Testis (tissue), 3 donors: ENCODE measurements around the gene PODNL1. TPM values are rescaled to one million over a fixed set of nuclear protein-coding genes. Genes with fewer than 3 reads are reported as not detected.

ENCODE experiments used
- DNase-seq: peaks from one replicate; pipeline ENCODE4 v3.0.0-alpha.2; 2019
- H3K27ac ChIP-seq, 2 donors: fragments of 200-600 bp; sonication (generic); one replicate each; pipeline ENCODE4 v1.5.1; 2019
- H3K27me3 ChIP-seq: fragments of 200-600 bp; sonication (generic); one replicate; pipeline ENCODE4 v1.5.1; 2019
- H3K36me3 ChIP-seq: fragments of 200-600 bp; sonication (generic); one replicate; pipeline ENCODE4 v1.5.1; 2017; ENCODE audit warnings: low read depth; ENCODE audit errors: missing control alignments
- H3K4me1 ChIP-seq: fragments of 200-600 bp; sonication (generic); one replicate; pipeline ENCODE4 v1.5.1; 2019
- H3K4me3 ChIP-seq, 2 donors: fragments of 200-600 bp; sonication (generic); one replicate each; pipeline ENCODE4 v1.5.1; 2017 to 2019
- H3K9me3 ChIP-seq: fragments of 200-600 bp; sonication (generic); one replicate; pipeline ENCODE4 v1.5.1; 2017
- POLR2A ChIP-seq: fragments of 450-650 bp; IDR thresholded peaks from one replicate; pipeline ENCODE4 v1.6.1; 2017; ENCODE audit warnings: antibody characterized with exemption, mild to moderate bottlenecking, moderate library complexity
- WGBS, 2 donors: methylation state at CpG; one replicate each; pipeline ENCODE4 v1.1.5; 2018; 5-methylcytosine and 5-hydroxymethylcytosine counted together
- intact Hi-C: fragments of 100-400 bp; cut with DNase I; formaldehyde crosslinking; loops from one replicate; pipeline ENCODE4 v1.15.1; 2023; ENCODE audit warnings: low total_unique reads
- polyA plus RNA-seq: library from polyadenylated mRNA; stranded (reverse); fragments of 350-450 nt; fragmentation: Illumina TruSeq; extraction: RNeasy Lipid Tissue Mini Kit (QIAGEN cat#74804); gene quantifications from one replicate; pipeline ENCODE4 v1.2.3, GENCODE V29; 2014; ENCODE audit warnings: low read depth, low replicate concordance; ENCODE audit not compliant: insufficient read depth
- total RNA-seq, 2 donors: library from RNA; depleted of rRNA; stranded (reverse); fragments of >200 nt; gene quantifications; one replicate each; pipeline ENCODE4 v1.2.3, GENCODE V29; 2016
- TF ChIP-seq, protein P1 (sequence below), 3 experiments: fragments of 450-650 bp in 2 of 3; fragments of 200-600 bp in 1 of 3; sonication (generic) in 1 of 3; IDR thresholded peaks; one replicate each; pipeline ENCODE4 v1.5.1; 2016 to 2019; ENCODE audit warnings: antibody characterized with exemption in 3 of 3, mild to moderate bottlenecking in 2 of 3, moderate library complexity in 1 of 3

The PODNL1 gene
- total and polyA plus RNA-seq, 3 donors from 2014 or later, result 5.8 to 14.6 (median 12.6) TPM

DNA sequence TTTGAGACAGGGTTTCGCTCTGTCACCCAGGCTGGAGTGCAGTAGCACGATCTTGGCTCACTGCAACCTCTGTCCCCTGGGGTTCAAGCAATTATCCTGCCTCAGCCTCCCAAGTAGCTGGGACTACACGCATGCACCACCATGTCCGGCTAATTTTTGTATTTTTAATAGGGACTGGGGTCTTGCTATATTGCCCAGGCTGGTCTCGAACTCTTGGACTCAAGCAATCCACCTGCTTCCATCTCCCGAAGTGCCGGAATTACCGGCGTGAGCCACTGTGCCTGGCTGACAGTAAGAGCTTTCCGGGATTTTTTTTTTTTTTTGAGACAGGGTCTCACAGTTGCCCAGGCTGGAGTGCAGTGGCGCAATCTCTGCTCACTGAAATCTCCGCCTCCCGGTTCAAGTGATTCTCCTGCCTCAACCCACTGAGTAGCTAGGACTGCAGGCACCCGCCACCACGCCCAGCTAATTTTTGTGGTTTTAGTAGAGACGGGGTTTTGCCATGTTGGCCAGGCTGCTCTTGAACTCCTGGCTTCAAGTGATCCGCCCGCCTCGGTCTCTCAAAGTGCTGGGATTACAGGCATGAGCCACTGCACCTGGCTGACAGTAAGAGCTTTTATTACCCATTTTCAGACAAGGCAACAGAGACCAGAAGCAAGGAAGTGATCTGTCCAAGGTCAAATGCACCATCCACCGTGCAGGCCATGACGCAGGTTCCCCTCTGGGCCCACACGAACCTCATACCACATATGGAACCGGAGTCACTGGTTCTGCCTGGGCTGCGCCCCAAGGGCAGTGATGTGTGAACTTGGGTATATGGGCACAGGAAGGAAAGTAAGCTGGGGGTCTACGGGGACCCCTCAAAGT is 46.9 kb upstream of the PODNL1 start:
- Histone ChIP-seq H3K36me3 (no peaks in the 10 kb centered on the region), H3K4me3 (no peak overlapping the region), H3K27ac (no peak overlapping the region), H3K4me1 (peaks cover 16% of the 10 kb centered on the region), H3K27me3 (no peaks in the 10 kb centered on the region), H3K9me3 (no peaks in the 10 kb centered on the region)
- TF ChIP-seq, protein P1, sequence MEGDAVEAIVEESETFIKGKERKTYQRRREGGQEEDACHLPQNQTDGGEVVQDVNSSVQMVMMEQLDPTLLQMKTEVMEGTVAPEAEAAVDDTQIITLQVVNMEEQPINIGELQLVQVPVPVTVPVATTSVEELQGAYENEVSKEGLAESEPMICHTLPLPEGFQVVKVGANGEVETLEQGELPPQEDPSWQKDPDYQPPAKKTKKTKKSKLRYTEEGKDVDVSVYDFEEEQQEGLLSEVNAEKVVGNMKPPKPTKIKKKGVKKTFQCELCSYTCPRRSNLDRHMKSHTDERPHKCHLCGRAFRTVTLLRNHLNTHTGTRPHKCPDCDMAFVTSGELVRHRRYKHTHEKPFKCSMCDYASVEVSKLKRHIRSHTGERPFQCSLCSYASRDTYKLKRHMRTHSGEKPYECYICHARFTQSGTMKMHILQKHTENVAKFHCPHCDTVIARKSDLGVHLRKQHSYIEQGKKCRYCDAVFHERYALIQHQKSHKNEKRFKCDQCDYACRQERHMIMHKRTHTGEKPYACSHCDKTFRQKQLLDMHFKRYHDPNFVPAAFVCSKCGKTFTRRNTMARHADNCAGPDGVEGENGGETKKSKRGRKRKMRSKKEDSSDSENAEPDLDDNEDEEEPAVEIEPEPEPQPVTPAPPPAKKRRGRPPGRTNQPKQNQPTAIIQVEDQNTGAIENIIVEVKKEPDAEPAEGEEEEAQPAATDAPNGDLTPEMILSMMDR (IDR thresholded peaks at IDR 0.05), result no peak
- TF ChIP-seq POLR2A, result no peak
- WGBS, 2 donors, result 92 to 93% methylated on average over 21 to 25 of the region's 25 CpGs
- intact Hi-C loops, result no loop called here
- DNase-seq, result no peak

DNA sequence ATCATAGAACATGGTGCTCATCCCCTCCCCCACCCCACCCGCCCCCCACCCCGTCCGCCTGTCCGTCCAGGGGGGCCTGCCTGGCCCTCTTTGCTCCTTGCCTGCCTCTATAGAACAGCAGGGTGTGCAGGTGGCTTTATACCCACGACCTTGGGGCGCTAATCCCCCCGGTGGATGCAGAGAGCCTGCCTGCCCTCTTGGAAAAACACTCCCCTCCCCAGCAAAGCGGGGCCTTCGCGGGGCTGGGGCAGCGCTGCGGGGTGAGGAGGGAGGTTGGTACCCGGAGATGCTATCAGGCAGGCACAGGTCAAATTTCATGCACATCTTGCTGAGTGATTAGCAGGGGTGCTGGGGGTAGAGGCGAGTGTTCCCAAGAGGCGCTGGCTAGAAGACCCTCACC is 46.0 kb upstream of the PODNL1 start:
- TF ChIP-seq, protein P1 (IDR thresholded peaks at IDR 0.05), result no peak
- TF ChIP-seq POLR2A, result no peak

DNA sequence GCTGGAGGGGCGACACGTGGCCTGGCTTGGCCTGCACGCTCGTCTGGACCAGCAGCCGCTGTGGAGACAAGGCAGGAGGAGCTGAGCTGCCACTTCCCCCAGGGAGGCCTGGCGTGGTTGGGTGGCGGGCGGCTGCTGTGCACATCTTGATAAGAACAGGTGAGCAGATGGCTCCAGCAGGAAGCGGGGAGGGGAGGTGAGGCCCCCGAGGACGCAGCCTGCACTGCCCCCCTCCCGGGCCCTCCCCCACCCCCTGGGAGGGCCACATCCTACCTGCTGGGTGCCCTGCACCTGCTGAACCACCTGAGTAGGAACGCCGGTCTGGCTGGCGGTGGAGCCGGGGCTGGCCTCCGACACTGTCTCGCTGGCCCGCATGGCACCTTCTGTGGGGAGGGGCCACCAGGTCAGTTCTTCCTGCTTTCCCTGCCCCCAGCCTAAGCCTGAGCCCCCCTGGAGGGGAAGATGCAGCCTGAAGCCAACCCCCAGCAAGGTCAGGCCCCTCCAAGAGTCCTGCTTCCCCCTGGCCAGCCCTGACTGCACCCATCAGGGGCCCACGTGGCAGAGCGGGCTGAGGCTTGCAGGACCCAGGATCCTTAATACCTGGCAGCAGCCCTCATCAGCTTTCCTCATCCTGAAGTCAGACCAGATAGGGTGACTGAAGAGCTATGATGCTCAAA is 45.1 kb upstream of the PODNL1 start:
- TF ChIP-seq, protein P1 (IDR thresholded peaks at IDR 0.05), result no peak
- no peak for TF ChIP-seq POLR2A
- H3K27ac ChIP-seq, result no peak overlapping the region
- 86 to 89% methylated on average over 7 to 15 of the region's 21 CpGs for WGBS, 2 donors
- H3K4me3 ChIP-seq, result no peak overlapping the region
- no peak for DNase-seq
- no peaks in the 10 kb centered on the region for H3K9me3 ChIP-seq
- H3K27me3 ChIP-seq, result no peaks in the 10 kb centered on the region
- peaks cover 16% of the 10 kb centered on the region for H3K4me1 ChIP-seq
- intact Hi-C loops, result no loop called here
- H3K36me3 ChIP-seq, result no peaks in the 10 kb centered on the region

More for the DNA sequence above, 46.0 kb upstream of the PODNL1 start:
- DNase-seq, result no peak
- Histone ChIP-seq H3K4me1 (peaks cover 16% of the 10 kb centered on the region), H3K27ac (no peak overlapping the region), H3K9me3 (no peaks in the 10 kb centered on the region), H3K27me3 (no peaks in the 10 kb centered on the region), H3K36me3 (no peaks in the 10 kb centered on the region), H3K4me3 (no peak overlapping the region)
- intact Hi-C loops, result no loop called here
- WGBS, 2 donors, result 80 to 94% methylated on average over 5 to 15 of the region's 15 CpGs

DNA sequence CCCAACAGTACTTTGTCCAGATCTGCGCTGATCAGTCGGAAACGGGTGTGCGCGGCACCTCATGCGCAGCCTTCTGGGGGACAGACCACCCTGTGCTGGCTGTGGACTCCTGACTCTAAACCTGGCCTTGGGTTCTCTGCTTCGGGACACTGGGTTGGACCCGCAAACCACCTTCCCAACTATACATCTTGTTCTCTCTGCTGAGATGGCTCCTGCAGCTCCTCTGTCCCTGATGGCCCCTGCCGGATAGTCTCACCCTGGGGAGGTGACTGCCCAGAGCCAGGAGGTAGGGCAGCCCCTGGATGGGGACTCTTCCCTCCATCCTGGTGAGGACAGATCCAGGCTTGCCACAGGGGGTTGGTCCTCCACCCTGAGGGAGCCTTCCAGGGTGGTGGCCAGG is 44.6 kb upstream of the PODNL1 start:
- no peak for DNase-seq
- Histone ChIP-seq H3K4me3 (no peak overlapping the region), H3K9me3 (no peaks in the 10 kb centered on the region), H3K4me1 (peaks cover 21% of the 10 kb centered on the region), H3K27ac (no peak overlapping the region), H3K27me3 (no peaks in the 10 kb centered on the region), H3K36me3 (no peaks in the 10 kb centered on the region)
- WGBS, 2 donors, result 96 to 99% methylated on average over 3 to 9 of the region's 9 CpGs
- intact Hi-C loops, result no loop called here
- no peak for TF ChIP-seq POLR2A
- TF ChIP-seq, protein P1 (IDR thresholded peaks at IDR 0.05), result no peak
